HG03565 (cell line): Measurements from ENCODE around the gene ZNF438.
"Not testable (repeated sequence)": the region's sequence is repeated elsewhere in the genome, so short reads cannot be mapped to it uniquely, and the experiment has no call there.

Experiments
- ATAC-seq: cut with Tn5 transposase; IDR thresholded peaks from one replicate; pipeline ENCODE4 v1.9.1; 2021; ENCODE audit warnings: mild to moderate bottlenecking, moderate library complexity; ENCODE audit not compliant: unreplicated experiment

ZNF438 gene

DNA sequence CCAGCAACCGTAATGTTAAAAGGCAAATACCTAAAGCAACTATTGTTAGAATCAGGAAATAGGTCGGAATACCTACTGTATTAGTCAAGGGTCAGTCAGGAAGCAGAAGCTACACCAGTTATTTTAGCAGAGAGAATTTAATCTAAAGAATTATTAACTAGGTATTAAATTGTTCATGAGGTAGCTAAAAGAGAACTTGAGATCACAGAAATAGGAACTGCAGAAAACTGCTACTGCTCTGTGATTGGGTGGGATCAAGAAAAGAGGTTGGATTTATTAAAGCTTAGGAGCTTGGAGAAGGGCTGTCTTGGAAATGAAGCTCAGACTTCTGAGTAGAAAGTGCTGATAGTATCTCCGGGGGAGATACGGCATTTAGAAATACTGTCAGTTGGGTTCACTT lies 20.0 kb upstream of the ZNF438 start:
- no peak for ATAC-seq

DNA sequence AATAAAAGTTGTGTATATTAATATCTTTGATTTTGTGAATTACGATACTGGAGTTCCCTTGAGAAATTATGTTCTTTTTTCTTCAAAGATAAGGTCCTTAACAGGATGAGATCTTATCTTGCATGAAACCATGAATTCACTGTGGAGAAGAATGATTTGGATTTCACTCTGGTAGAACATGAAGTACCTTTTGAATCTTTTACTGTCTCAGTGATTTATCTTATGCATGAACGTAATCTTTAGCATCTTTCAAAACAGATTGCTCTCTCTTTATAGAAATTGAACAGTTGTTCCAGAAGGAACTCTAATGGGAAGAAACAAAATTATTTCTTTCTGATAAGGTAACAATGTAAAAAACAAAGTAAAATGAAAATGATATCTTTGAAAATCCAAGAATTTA lies 11.0 kb upstream of the ZNF438 start:
- ATAC-seq: no peak

DNA sequence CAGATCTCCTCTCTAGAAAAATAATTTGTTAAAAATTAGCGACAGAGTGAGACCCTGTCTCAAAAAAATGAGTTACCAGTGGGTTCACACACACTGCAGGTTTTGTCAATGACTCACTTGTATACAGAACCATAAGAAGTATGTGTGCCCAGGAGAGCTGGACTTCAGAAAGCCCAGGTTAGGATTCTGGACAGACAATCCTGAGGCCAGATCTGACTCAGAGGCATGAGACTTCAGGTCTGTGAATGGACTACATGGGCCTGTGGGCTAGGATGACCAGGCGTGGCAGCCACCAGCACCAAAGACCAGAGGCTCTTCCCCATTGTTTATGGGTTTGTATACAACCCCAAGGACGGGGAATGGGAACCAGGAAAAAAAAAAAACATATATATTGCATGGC lies 9.3 kb upstream of the ZNF438 start:
- ATAC-seq: no peak

DNA sequence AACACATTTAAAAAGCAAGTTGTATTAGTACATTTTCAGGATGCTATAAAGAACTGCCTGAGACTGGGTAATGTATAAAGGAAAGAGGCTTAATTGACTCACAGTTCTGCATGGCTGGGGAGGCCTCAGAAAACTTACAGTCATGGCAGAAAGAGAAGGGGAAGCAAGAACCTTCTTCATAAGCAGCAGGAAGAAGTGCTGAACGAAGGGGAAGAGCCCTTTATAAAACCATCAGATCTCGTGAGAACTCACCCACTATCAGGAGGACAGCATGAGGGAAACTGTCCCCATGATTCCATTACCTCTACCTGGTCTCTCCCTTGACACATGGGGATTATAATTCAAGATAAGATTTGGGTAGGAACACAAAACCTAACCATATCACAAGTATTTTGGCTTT lies 7.3 kb upstream of the ZNF438 start:
- ATAC-seq: not testable (repeated sequence)

DNA sequence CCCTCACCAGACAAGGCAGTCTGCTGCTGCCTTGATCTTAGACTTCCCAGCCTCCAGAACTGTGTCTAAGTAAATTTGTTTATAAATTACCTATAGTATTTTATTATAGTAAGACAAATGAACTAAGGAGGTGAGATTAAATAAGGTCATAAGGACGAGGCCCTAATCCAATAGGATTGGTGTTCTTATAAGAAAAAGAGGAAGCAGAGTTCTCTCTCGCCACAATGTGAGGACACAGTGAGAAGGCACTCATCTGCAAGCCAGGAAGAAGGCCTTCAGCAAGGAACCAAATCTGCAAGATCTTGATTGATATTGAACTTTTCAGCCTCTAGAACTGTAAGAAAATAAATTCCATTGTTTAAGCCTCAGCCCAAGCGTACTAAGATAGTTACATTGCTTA lies 6.1 kb upstream of the ZNF438 start:
- ATAC-seq: no peak

DNA sequence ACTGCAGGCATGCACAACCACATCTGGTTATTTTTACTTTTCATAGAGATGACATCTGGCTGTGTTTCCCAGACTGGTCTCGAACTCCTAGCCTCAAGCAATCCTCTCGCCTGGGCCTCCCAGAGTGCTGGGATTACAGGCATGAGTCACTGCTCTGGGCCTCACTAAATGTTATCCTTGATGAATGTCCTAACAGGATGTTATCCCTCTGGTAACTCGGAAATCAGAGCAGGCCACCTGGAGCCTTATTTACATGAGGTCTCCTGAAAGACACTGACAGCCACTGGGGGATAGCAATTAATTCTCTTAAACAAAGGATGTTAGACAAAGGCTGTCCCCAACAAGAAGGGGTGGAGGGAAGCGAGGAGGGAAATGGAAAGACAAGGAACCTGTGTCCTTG lies 4.5 kb upstream of the ZNF438 start:
- no peak for ATAC-seq

DNA sequence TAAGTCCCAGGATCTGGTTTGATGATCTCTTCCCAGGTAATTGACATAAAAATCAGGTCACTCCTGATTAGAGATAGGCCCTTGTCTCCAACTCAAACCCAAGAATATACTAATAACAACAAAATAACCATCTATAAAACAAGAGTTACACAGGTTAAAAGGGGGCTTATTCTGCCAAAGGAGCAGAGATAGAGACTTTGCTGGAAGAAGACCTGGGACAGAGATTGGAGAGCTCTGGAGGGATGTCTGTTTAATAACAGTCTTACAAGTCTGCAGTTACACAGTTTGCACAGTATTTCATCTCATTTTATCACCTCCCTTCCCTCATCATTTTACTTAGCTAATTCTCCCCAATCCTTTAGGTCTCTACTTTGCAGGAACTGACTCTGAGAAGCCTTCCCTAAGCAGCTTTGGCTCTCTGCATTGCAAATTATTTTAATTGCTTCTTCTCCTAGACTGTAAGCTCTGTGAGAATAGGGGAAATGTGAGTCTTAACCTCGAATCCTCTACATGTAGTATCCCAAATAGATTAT lies 3.7 kb upstream of the ZNF438 start:
- ATAC-seq: no peak

DNA sequence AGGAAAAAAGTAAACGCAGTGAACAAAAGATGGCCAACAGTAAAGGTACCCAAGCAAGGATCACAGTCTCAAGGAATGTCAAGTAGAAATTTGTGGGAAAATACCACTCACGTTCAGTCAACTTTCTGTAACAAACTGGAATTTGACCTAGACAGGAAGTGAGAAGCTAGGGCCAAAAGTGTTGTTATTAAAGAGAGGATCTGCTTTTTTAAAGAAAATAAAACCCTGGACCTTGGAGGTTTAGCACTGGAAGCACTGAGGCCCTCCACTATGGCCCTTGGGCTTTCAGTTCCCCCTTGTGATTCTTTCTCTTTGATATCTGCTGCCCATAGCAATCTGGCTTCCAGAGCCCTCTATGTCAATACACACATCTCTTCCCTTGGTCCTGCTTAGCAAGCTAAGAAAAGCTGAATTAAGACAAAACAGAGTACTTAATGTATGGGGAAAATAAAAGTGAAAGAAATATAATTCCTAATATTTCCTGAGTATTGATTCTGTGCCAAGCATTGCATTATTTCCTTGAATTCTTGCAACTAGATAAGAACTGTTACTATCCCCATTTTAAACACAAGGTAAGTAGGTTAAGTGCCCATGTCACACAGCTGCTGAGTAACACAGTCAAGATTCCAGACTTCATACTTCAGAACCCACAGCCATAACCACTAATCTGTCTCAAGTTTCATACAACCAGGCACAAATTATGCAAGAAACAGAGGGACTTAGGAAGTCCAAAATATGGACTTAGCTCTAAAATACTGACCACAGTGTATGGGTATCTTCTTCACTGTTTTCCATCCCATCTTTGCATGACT lies 2.6 kb upstream of the ZNF438 start:
- ATAC-seq: no peak

DNA sequence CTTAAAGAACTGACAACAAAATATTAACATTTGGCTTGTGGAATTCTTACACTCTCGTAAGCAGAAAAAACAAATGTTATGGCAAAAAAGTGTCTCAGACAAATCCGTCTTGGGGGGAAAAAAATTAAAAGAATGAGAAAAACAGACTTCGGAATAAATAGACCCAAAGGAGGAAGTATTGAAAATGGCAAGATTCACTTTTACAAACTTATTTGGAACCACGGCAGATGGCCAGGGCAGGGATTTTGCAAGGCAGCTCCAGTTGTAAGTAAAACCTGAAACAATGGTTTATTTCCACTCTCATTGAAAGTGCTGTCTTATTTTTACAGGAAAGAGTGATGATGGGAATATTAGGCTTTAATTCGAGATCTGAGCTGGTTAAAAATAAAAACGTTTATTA lies 1.5 kb upstream of the ZNF438 start:
- ATAC-seq: no peak

DNA sequence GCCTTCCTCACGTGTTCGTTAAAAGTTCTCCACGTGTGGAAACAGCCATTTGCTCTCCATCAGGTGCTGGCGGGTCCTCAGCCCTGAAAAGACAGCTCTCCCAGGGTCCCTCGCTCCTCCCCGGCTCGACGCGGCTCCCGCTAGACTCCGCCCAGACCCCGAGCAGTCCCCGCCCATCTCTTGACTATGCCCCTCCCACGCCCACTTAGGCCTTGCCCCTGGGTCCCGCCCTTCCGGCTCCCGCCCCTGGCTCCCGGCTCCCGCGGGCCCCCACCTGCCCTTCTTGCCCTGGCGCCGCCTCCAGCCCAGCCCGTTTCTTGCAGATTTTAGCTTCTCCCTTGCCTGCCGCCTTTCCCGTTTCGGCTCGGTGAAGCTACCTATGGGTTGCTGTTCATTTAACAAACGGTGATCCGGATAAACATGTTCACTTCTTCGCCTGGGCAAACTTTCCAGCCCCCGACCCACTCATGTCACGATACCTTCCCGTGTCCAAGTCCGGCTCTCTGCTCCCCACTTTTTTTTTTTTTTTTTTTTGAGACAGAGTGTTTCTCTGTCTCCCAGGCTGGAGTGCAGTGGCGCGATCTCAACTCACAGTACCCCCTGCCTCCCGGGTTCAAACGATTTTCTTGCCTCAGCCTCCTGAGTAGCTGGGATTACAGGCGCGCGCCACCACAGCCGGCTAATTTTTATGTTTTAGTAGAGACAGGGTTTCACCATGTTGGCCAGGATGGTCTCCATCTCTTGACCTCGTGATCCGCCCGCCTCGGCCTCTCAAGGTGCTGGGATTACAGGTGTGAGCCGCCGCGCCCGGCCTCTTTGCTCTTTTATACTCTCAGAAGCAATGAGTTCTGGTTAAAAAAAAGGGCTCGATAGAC lies 830 bp upstream of the ZNF438 start:
- ATAC-seq: peak; percentile 57

DNA sequence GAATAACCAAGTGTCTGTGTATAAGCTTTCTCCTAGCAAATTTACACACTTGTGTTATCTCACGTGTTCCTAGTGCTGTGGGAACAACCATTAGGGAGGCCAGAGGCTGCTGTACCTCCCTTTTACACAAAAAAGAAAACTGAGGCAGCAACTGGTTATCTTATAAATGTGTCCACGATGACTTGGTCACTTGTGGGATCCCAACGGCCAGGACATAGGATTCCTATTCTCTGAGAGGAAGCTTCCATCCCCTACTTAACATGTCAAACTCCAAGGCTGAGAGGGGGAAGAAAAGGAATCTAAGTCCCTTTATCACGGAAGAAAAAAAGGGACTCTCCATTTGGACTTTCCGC lies 484 bp downstream of the ZNF438 start:
- ATAC-seq: no peak

DNA sequence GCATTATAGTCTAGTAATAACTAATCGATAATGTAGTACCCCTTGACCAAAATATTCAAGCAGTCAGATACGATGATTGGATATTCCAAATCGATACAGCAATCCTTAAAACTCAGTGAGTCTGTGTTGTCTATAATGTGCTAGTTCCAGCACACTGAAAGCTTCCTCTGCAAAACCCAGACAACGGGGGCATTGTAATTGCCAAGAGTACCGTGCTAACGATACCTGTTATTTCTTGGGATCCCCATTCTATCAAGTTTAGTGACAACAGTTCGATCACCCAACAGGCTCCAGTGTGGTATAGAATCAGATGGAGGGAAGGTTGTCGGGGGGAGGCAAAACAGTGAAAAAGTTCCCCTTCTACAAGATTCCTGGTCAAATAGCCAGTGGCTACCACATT lies 865 bp downstream of the ZNF438 start:
- ATAC-seq: no peak

DNA sequence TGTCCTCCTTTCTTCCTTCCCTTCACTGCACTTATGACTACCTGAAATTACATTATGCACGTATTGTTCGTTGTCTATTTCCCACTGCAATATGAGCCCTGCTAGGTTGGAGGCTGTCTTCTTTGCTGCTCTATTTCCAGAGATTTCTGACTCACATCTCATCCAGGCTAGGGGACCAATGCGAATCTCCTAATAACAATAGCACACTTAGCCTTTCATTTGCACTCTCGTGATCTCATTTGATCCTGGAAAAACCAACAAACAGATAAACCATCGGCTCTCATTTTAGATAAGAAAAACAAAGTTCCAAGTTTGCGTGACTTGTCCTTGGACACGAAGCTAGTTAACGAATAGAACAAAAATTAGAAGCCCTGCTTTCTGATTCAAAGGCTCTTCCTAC lies 1.4 kb downstream of the ZNF438 start:
- ATAC-seq: no peak

DNA sequence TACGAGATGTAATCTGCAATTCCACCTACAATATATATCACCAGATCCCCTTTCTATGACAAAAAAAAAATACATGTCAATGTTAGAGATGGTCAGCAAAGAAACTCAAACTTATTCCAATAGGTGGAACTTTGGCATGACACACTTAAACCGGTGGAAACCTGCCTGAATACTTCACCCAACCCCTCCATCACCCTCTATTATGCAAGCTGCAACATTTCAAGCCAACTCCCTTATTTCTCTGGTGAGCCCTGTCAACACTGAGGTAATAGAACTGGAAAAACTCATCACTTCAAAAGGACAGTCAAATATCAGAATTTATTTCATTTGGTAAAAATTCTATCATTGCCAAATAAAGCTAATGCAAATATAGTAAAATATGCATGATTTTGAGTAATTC lies 3.6 kb downstream of the ZNF438 start:
- ATAC-seq: no peak

DNA sequence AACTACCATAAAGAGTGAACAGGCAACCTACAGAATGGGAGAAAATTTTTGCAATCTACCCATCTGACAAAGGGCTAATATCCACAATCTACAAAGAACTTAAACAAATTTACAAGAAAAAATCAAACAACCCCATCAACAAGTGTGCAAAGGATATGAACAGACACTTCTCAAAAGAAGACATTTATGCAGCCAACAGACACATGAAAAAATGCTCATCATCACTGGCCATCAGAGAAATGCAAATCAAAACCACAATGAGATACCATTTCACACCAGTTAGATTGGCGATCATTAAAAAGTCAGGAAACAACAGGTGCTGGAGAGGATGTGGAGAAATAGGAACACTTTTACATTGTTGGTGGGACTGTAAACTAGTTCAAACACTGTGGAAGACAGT lies 5.4 kb downstream of the ZNF438 start:
- ATAC-seq: not testable (repeated sequence)

DNA sequence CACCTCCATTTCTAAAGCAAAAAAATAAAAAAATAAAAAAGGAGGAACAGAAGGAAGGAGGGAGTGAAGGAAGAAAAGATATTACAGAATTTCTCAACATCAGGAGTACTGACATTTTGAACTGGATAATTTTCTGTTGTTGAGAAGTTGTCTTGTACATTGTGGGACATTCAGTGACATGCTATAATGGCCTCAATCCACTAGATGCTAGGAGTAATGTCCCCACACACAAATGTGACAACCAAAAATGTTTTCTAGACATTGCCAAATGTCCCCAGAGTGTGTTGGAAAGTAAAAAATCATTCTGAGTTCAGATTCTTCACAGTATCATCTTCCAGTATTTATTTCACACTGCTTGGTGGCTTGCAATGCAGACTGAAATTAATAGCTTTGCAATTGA lies 6.5 kb downstream of the ZNF438 start:
- no peak for ATAC-seq

DNA sequence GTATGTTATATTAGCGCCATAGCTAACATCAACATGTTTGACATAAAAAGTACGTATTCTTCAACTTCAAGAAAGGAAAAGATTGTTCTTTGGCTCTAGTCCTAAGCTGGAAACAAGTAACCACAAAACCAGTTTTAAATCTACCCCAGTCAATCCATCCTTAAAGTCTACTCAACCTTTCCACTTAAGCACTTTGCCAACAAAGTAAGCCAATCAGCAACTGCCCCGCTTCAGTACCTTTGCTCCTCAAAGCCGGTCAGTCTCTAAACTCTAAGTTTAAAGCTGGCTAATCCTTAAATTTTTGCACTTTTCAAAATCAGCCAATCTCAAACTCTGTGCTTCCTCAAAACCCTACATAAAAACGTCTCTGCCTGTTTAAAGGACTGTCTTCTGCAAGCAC lies 8.1 kb downstream of the ZNF438 start:
- no peak for ATAC-seq

DNA sequence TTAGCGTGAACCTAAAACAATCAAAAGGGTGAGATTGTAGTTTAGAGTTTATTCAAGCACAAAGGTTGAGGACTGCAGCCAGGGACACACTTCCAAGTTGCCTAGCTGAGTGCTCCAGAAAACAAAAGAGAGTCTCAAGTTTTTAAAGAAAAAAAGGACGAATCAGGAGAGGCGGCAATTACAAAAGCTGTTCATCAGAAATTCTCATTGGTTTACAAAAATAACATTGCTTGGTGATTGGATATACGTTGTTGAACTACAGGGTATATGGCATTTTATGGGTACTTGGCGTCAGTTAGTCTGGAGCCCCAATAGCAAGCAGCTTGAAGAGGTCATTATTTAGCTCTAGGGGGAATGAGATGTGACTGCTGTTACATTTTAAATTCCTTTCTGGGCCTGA lies 11.5 kb downstream of the ZNF438 start:
- no peak for ATAC-seq

DNA sequence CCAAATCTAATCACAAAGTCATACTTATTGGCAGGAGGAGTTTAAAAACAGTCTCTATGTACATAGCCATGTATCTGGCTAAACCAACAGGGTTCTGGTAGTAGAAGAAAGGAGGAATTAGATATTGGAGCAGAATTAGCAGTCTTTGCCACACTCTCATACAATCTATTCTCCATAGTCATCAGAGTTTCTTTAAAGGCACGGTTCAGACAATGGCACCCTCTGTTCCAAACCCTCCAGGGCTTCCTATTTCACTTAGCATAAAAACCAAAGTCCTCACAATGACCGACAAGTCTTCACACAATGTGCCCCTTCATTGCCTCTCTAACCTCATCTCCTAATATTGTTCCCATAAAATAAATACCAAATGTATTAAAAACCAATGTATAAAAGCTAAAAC lies 12.7 kb downstream of the ZNF438 start:
- no peak for ATAC-seq

DNA sequence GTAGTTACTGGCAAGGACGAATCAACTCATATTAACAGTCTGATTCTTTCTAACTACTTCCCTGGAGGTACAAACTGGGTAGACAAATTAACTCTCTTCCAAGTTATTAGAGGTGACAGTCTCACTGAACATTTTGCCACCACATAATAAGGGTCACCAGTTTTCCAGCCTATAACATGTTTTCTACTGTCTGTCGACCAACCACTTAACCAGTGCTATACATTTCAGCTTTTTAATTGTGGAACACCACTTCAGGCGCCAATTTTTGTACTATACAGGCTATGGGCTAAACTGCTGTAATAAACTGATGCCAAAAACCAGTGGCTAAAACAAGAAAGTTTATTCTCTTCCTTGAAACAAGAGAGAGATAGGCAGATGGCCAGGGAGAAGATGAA lies 13.3 kb downstream of the ZNF438 start:
- ATAC-seq: no peak

DNA sequence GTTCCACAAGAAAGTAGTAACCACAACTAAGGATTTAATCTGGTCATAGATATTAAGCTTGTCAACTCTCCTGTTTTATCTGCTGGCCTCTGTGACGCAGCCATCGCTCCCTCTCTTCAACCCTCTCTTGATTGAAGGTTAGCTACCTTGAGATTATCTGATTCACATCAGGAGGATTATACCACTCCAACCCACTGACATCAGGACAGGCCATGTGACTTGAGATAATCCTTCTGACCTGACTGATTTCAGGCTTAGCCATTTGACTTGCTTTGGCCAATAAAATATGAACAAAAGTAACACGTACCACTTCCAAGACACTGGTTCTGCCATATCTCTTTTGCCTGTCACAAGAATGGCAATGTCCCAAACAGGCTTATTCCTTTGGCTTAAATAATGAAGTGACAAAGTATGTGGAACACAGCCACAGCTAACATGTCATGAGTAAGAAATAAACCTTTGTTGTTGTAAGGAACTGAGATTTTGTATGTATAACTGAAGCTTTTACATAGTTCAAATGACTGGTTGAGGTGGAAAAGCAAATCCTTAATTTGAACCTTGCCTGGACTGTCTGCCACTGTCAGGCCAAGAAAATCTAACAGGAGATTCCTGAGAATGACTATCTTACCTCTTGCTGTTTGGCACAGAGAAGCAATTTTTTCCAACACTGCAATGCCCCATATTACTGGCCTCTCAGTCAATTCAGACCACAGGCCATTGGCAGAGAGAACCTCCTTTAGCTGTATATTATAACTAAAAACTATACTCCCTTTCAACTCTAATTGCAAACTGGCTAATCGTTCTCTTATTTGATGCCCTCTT lies 13.9 kb downstream of the ZNF438 start:
- no peak for ATAC-seq
